ENCODE measurements around the gene OR4S1.
"Not testable (repeated sequence)": the region's sequence is repeated elsewhere in the genome, so short reads cannot be mapped to it uniquely, and the experiment has no call there.

- not testable (repeated sequence) for TF ChIP-seq POLR2AphosphoS5 (IDR thresholded peaks at IDR 0.05; ENCODE audit: borderline replicate concordance, low read depth, low read length); EZH2 (IDR thresholded peaks at IDR 0.05); FOXP2 (optimal IDR thresholded peaks at IDR 0.05; ENCODE audit: control extremely low read depth, extremely low read length, insufficient read depth)
These were observed 40.3 kb downstream of the OR4S1 start for GRCh38 chr11:48346286-48346685.

Data from SK-N-MC (cell line).